Aorta (tissue), 5 donors: ENCODE measurements around the gene SLC6A3. TPM values are rescaled to one million over a fixed set of nuclear protein-coding genes. Genes with fewer than 3 reads are reported as not detected.

Source experiments
- ATAC-seq: fragments of 200-7000 bp; cut with Tn5 transposase; one replicate; pipeline ENCODE4 v1.9.1; 2022; ENCODE audit warnings: moderate library complexity; ENCODE audit not compliant: low FRiP score
- DNase-seq, 2 donors: peaks; one replicate each; pipeline ENCODE4 v3.0.0-alpha.2; 2020
- H3K27ac ChIP-seq, 2 donors: one replicate each; pipeline ENCODE4 v1.5.1; 2013; ENCODE audit warnings: low read length in 2 of 2, mild to moderate bottlenecking in 2 of 2, moderate library complexity in 2 of 2, control low read depth in 1 of 2, inconsistent platforms in 1 of 2, low read depth in 1 of 2
- H3K27me3 ChIP-seq, 2 donors: one replicate each; pipeline ENCODE4 v1.6.1; 2013; ENCODE audit warnings: control low read depth in 1 of 2, low read length in 1 of 2, mild to moderate bottlenecking in 1 of 2, moderate library complexity in 1 of 2; ENCODE audit not compliant: insufficient read depth in 2 of 2, control insufficient read depth in 1 of 2
- H3K36me3 ChIP-seq, 2 donors: one replicate each; pipeline ENCODE4 v1.6.1; 2013; ENCODE audit warnings: control low read depth in 1 of 2, low read length in 1 of 2, mild to moderate bottlenecking in 1 of 2; ENCODE audit not compliant: insufficient read depth in 2 of 2, control insufficient read depth in 1 of 2
- H3K4me1 ChIP-seq, 2 donors: one replicate each; pipeline ENCODE4 v1.6.1; 2013; ENCODE audit warnings: low read length in 2 of 2, control low read depth in 1 of 2, mild to moderate bottlenecking in 1 of 2, moderate library complexity in 1 of 2; ENCODE audit not compliant: insufficient read depth in 2 of 2, control insufficient read depth in 1 of 2
- H3K4me3 ChIP-seq, 2 donors: one replicate each; pipeline ENCODE4 v1.5.1; 2013; ENCODE audit warnings: low read length in 2 of 2, control low read depth in 1 of 2, mild to moderate bottlenecking in 1 of 2
- H3K9me3 ChIP-seq: one replicate; pipeline ENCODE4 v1.6.1; 2013; ENCODE audit warnings: mild to moderate bottlenecking, low read length; ENCODE audit not compliant: control insufficient read depth
- WGBS, 2 donors: extraction: QIAGEN DNeasy Blood & Tissue Kit; methylation state at CpG; one replicate each; pipeline ENCODE4 v1.1.7; 2013; 5-methylcytosine and 5-hydroxymethylcytosine counted together
- intact Hi-C, 2 donors: fragments of 100-400 bp; cut with DNase I; formaldehyde crosslinking; loops; one replicate each; pipeline versions ENCODE4 v1.14.2 to v1.15.0; 2022
- polyA plus RNA-seq, 2 donors: library from polyadenylated mRNA; stranded (reverse); fragments of 200-250 nt; gene quantifications; one replicate each; pipeline ENCODE4 v1.2.3, GENCODE V29; 2013
- total RNA-seq, 2 donors: library from RNA; stranded (reverse); fragmentation: NEBNext Ultra II Directional; extraction: Animal tissue kit (Norgen Biotek cat#: 25700); gene quantifications; one replicate each; pipeline ENCODE4 v1.2.1, GENCODE V29; 2021
- donor health status: healthy with polysubstance abuse.
- donor health status: Bipolar disorder and iron deficiency.
- donor health status: DM: no; HTN: no; CAD: no.
- donor health status: DM: no; HTN: no; CAD: no.
- donor health status: DM: yes; HTN: yes; CAD: no.

SLC6A3 gene
- total and polyA plus RNA-seq, 4 donors, result 0.23 to 0.56 (median 0.30) TPM; not detected in 1

DNA sequence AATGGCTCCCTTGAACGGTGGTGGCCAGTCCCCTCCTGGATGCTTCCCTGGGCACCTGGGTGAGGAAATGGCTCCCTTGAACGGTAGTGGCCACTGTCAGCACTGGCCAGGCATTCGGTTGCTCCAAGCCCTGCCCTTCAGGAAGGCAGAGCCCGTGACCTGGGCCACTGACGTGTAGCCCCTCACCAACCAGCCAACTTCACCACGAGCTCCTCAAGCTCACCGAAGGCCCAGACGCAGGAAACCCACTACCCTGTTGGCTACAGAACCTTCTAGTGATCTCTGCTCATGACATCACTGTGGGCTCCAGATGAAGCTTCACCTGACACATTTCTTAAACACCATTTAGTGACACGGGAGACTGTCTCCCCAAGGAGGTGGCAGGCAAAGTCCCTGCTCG, 9.2 kb downstream of the SLC6A3 start:
- no peak overlapping the region for H3K4me3 ChIP-seq
- no peaks in the 10 kb centered on the region for H3K27me3 ChIP-seq
- H3K36me3 ChIP-seq, result no peaks in the 10 kb centered on the region
- H3K27ac ChIP-seq, result no peak overlapping the region
- DNase-seq (peak in 1 of 2 donors; percentile 30), ATAC-seq (no peak)
- H3K9me3 ChIP-seq, result peaks cover 5% of the 10 kb centered on the region
- intact Hi-C loops, result no loop called here
- no peaks in the 10 kb centered on the region for H3K4me1 ChIP-seq
- 75 to 78% methylated on average over 10 of the region's 10 CpGs for WGBS, 2 donors

GRCh38 chr5:1435369-1435768, 9.9 kb downstream of the SLC6A3 start:
- Histone ChIP-seq H3K27me3 (no peaks in the 10 kb centered on the region), H3K4me1 (no peaks in the 10 kb centered on the region), H3K27ac (no peak overlapping the region), H3K9me3 (peaks cover 5% of the 10 kb centered on the region), H3K36me3 (no peaks in the 10 kb centered on the region), H3K4me3 (no peak overlapping the region)
- intact Hi-C loops, result no loop called here
- ATAC-seq, result no peak
- DNase-seq, result peak in 1 of 2 donors; percentile 35
- 79 to 86% methylated on average over 2 of the region's 2 CpGs for WGBS, 2 donors

- WGBS, 2 donors, result 93 to 94% methylated on average over 15 of the region's 15 CpGs
- Histone ChIP-seq H3K9me3 (peaks cover 15% of the 10 kb centered on the region), H3K27ac (no peak overlapping the region), H3K36me3 (no peaks in the 10 kb centered on the region), H3K4me1 (no peaks in the 10 kb centered on the region), H3K27me3 (no peaks in the 10 kb centered on the region), H3K4me3 (no peak overlapping the region)
- intact Hi-C loops, result no loop called here
- no peak for ATAC-seq
- DNase-seq, result peak; percentile 13 to 66
Observed at GRCh38 chr5:1432296-1432695, 12.9 kb downstream of the SLC6A3 start.

- H3K27ac ChIP-seq, result no peak overlapping the region
- H3K36me3 ChIP-seq, result no peaks in the 10 kb centered on the region
- ATAC-seq (no peak), DNase-seq (peak in 1 of 2 donors; percentile 38)
- H3K4me3 ChIP-seq, result no peak overlapping the region
- 84 to 85% methylated on average over 6 to 8 of the region's 8 CpGs for WGBS, 2 donors
- H3K4me1 ChIP-seq, result no peaks in the 10 kb centered on the region
- no peaks in the 10 kb centered on the region for H3K27me3 ChIP-seq
- intact Hi-C loops, result no loop called here
- H3K9me3 ChIP-seq, result peaks cover 15% of the 10 kb centered on the region
Observed at GRCh38 chr5:1431896-1432295, 13.3 kb downstream of the SLC6A3 start.

DNA sequence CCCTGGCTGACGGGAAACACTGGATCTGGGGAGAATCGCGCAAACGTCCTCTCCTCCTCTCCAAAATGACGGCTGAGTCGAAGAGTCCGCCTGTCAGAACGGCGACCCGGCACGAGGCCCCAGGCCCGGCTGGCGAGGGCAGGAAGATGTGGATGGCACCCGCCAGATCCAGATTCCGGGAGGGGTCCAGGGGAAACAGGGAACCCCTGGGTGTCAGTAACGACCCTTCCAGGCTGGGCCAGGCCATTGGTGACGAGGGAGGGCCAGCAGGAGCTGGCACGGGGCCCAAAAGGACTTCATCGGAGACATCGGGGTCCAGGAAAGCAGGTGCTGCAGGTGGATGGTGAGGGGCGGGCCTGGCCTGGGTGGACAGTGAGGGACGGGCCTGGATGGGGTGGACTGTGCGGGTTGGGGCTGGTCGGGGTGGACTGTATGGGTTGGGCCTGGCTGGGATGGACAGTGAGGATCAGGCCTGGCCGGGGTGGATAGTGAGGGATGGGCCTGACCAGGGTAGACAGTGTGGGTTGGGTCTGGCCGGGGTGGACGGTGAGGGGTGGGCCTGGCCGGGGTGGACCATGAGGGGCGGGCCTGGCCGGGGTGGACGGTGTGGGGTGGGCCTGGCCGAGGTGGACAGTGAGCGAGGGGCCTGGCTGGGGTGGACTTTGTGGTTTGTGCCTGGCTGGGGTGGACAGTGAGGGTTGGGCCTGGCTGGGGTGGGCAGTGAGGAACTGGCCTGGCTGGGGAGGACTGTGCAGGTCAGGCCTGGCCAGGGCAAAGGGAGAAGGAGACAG, 14.0 kb downstream of the SLC6A3 start:
- DNase-seq, result peak; percentile 44 to 63
- WGBS, 2 donors, result 87 to 90% methylated on average over 32 to 33 of the region's 33 CpGs
- H3K9me3 ChIP-seq, result peaks cover 13% of the 10 kb centered on the region

GRCh38 chr5:1430121-1430795, 15.0 kb downstream of the SLC6A3 start:
- peaks cover 12% of the 10 kb centered on the region for H3K9me3 ChIP-seq
- H3K27ac ChIP-seq, result no peak overlapping the region
- ATAC-seq (no peak), DNase-seq (peak; percentile 30 to 59)
- intact Hi-C loops, result no loop called here
- 86 to 88% methylated on average over 26 of the region's 26 CpGs for WGBS, 2 donors
- no peaks in the 10 kb centered on the region for H3K27me3 ChIP-seq
- no peaks in the 10 kb centered on the region for H3K4me1 ChIP-seq
- no peak overlapping the region for H3K4me3 ChIP-seq
- H3K36me3 ChIP-seq, result no peaks in the 10 kb centered on the region

More for the DNA sequence above, 14.0 kb downstream of the SLC6A3 start:
- intact Hi-C loops, result no loop called here
- H3K27ac ChIP-seq, result no peak overlapping the region
- H3K4me3 ChIP-seq, result no peak overlapping the region
- H3K27me3 ChIP-seq, result no peaks in the 10 kb centered on the region
- H3K4me1 ChIP-seq, result no peaks in the 10 kb centered on the region
- H3K36me3 ChIP-seq, result no peaks in the 10 kb centered on the region
- no peak for ATAC-seq

- H3K9me3 ChIP-seq, result peaks cover 13% of the 10 kb centered on the region
- DNase-seq, result peak; percentile 24 to 44
Observed at GRCh38 chr5:1429496-1429895, 15.7 kb downstream of the SLC6A3 start.

GRCh38 chr5:1429066-1429465, 16.2 kb downstream of the SLC6A3 start:
- H3K27me3 ChIP-seq, result no peaks in the 10 kb centered on the region
- ATAC-seq (no peak), DNase-seq (peak; percentile 13 to 33)
- H3K4me1 ChIP-seq, result no peaks in the 10 kb centered on the region
- intact Hi-C loops, result no loop called here
- no peaks in the 10 kb centered on the region for H3K36me3 ChIP-seq
- H3K9me3 ChIP-seq, result peaks cover 13% of the 10 kb centered on the region
- no peak overlapping the region for H3K4me3 ChIP-seq
- 83 to 89% methylated on average over 7 of the region's 7 CpGs for WGBS, 2 donors
- H3K27ac ChIP-seq, result no peak overlapping the region

More at GRCh38 chr5:1429496-1429895, 15.7 kb downstream of the SLC6A3 start:
- Histone ChIP-seq H3K4me3 (no peak overlapping the region), H3K36me3 (no peaks in the 10 kb centered on the region), H3K4me1 (no peaks in the 10 kb centered on the region), H3K27ac (no peak overlapping the region), H3K27me3 (no peaks in the 10 kb centered on the region)
- ATAC-seq, result no peak
- intact Hi-C loops, result no loop called here
- 89 to 90% methylated on average over 5 of the region's 5 CpGs for WGBS, 2 donors

- intact Hi-C loops, result no loop called here
- peaks cover 11% of the 10 kb centered on the region for H3K9me3 ChIP-seq
- no peaks in the 10 kb centered on the region for H3K27me3 ChIP-seq
- no peak for ATAC-seq
- no peaks in the 10 kb centered on the region for H3K36me3 ChIP-seq
- H3K4me1 ChIP-seq, result no peaks in the 10 kb centered on the region
- H3K4me3 ChIP-seq, result no peak overlapping the region
- no peak for DNase-seq
- H3K27ac ChIP-seq, result no peak overlapping the region
- WGBS, 2 donors, result 72 to 94% methylated on average over 1 of the region's 1 CpG
Observed at GRCh38 chr5:1428107-1428506, 17.1 kb downstream of the SLC6A3 start.
